GM19463 (cell line): Measurements from ENCODE around the gene NFATC2.

Experiments
- ATAC-seq: cut with Tn5 transposase; IDR thresholded peaks from one replicate; pipeline ENCODE4 v1.9.1; 2021; ENCODE audit warnings: mild to moderate bottlenecking, moderate library complexity; ENCODE audit not compliant: unreplicated experiment

NFATC2 gene

GRCh38 chr20:51522207-51522606, 20.3 kb downstream of the NFATC2 start:
- ATAC-seq, result no peak

GRCh38 chr20:51517839-51518238, 24.7 kb downstream of the NFATC2 start:
- ATAC-seq, result no peak

GRCh38 chr20:51516855-51517254, 25.7 kb downstream of the NFATC2 start:
- ATAC-seq, result no peak

- no peak for ATAC-seq
Measured at GRCh38 chr20:51514836-51515235, 27.7 kb downstream of the NFATC2 start.

- ATAC-seq, result no peak
Measured at GRCh38 chr20:51514249-51514648, 28.3 kb downstream of the NFATC2 start.

GRCh38 chr20:51513545-51513944, 29.0 kb downstream of the NFATC2 start:
- ATAC-seq, result no peak

- no peak for ATAC-seq
Measured at GRCh38 chr20:51512645-51513044, 29.9 kb downstream of the NFATC2 start.

GRCh38 chr20:51511861-51512619, 30.5 kb downstream of the NFATC2 start:
- ATAC-seq, result no peak

- ATAC-seq, result no peak
Measured at GRCh38 chr20:51510936-51511605, 31.4 kb downstream of the NFATC2 start.

GRCh38 chr20:51510169-51510568, 32.4 kb downstream of the NFATC2 start:
- ATAC-seq, result no peak

- no peak for ATAC-seq
Measured at GRCh38 chr20:51509208-51509607, 33.3 kb downstream of the NFATC2 start.

GRCh38 chr20:51508780-51509179, 33.7 kb downstream of the NFATC2 start:
- ATAC-seq, result no peak

GRCh38 chr20:51508158-51508557, 34.4 kb downstream of the NFATC2 start:
- no peak for ATAC-seq

- no peak for ATAC-seq
Measured at GRCh38 chr20:51507216-51508036, 35.1 kb downstream of the NFATC2 start.

- ATAC-seq, result no peak
Measured at GRCh38 chr20:51506527-51507215, 35.8 kb downstream of the NFATC2 start.

GRCh38 chr20:51505566-51505965, 37.0 kb downstream of the NFATC2 start:
- no peak for ATAC-seq

GRCh38 chr20:51503376-51503775, 39.1 kb downstream of the NFATC2 start:
- no peak for ATAC-seq

- no peak for ATAC-seq
Measured at GRCh38 chr20:51500936-51501335, 41.6 kb downstream of the NFATC2 start.

- peak; percentile 76 for ATAC-seq
Measured at GRCh38 chr20:51500311-51500710, 42.2 kb downstream of the NFATC2 start.

GRCh38 chr20:51498765-51499540, 43.6 kb downstream of the NFATC2 start:
- no peak for ATAC-seq
